B cell (primary cell): ENCODE measurements around the gene ASPN. TPM values are rescaled to one million over a fixed set of nuclear protein-coding genes. Genes with fewer than 3 reads are reported as not detected.

Experiments used
- ATAC-seq: fragments of 200-7000 bp; cut with Tn5 transposase; one replicate; pipeline ENCODE4 v1.10.0; 2021; ENCODE audit warnings: low read depth, mild to moderate bottlenecking, moderate number of reproducible peaks, moderate library complexity
- CTCF ChIA-PET: fragments of 350-600 bp; sonication (Branson Sonifier 250); formaldehyde crosslinking; loops from one replicate; lab custom pipeline; 2021; ENCODE audit warnings: antibody characterized with exemption, inconsistent platforms; lab: Charles Lee
- POLR2A ChIA-PET: fragments of 350-600 bp; sonication (Branson Sonifier 250); formaldehyde crosslinking; loops from one replicate; lab custom pipeline; 2021; ENCODE audit warnings: antibody characterized with exemption; lab: Charles Lee
- DNase-seq: peaks from one replicate; pipeline ENCODE4 v3.0.0; 2013
- H2AFZ ChIP-seq: 2 replicates; pipeline ENCODE4 v1.6.1; 2012; ENCODE audit warnings: mild to moderate bottlenecking, low read depth, low read length; ENCODE audit not compliant: insufficient read depth, poor library complexity, severe bottlenecking
- H3K27ac ChIP-seq, 2 donors: 1 replicate in 1 of 2; 2 replicates in 1 of 2; pipeline ENCODE4 v1.5.1; 2012 to 2013; ENCODE audit warnings: low read length in 2 of 2, mild to moderate bottlenecking in 2 of 2, moderate library complexity in 1 of 2
- H3K27me3 ChIP-seq, 4 experiments: fragments of 200-600 bp in 1 of 4; sonication (generic) in 1 of 4; replicated peaks in 1 of 4; 1 replicate in 2 of 4; 2 replicates in 2 of 4; pipeline versions ENCODE4 v1.6.1 to v1.7.0; 2013 to 2016; ENCODE audit warnings: low read length in 3 of 4, mild to moderate bottlenecking in 2 of 4, mixed read lengths in 1 of 4, moderate library complexity in 1 of 4; ENCODE audit not compliant: insufficient read depth in 4 of 4, control insufficient read depth in 3 of 4; ENCODE audit errors: control extremely low read depth in 1 of 4
- H3K36me3 ChIP-seq, 2 experiments: replicated peaks in 1 of 2; 1 replicate in 1 of 2; 2 replicates in 1 of 2; pipeline versions ENCODE4 v1.6.1 to v1.7.1; 2013; ENCODE audit warnings: low read length in 1 of 2; ENCODE audit not compliant: insufficient read depth in 2 of 2, control insufficient read depth in 1 of 2; ENCODE audit errors: control extremely low read depth in 1 of 2, extremely low read depth in 1 of 2
- H3K4me1 ChIP-seq, 2 donors: fragments of 200-600 bp in 1 of 2; sonication (generic) in 1 of 2; 1 replicate in 1 of 2; 2 replicates in 1 of 2; pipeline versions ENCODE4 v1.5.1 to v1.6.1; 2013 to 2017; ENCODE audit warnings: low read length in 2 of 2; ENCODE audit not compliant: control insufficient read depth in 2 of 2, insufficient read depth in 2 of 2
- H3K4me2 ChIP-seq: replicated peaks from 2 replicates; pipeline ENCODE3; 2012; ENCODE audit warnings: mild to moderate bottlenecking, low read depth, low read length; ENCODE audit not compliant: poor library complexity, severe bottlenecking
- H3K4me3 ChIP-seq, 5 experiments: fragments of 200-600 bp in 1 of 5; sonication (generic) in 1 of 5; 1 replicate in 3 of 5; 2 replicates in 2 of 5; pipeline versions ENCODE4 v1.5.1 to v1.7.0; 2011 to 2016; ENCODE audit warnings: low read length in 4 of 5, mild to moderate bottlenecking in 4 of 5, low read depth in 2 of 5, control low read depth in 1 of 5, moderate library complexity in 1 of 5; ENCODE audit not compliant: insufficient read depth in 1 of 5; ENCODE audit errors: control extremely low read depth in 1 of 5, extremely low read depth in 1 of 5
- H3K79me2 ChIP-seq: fragments of 200-600 bp; sonication (generic); one replicate; pipeline ENCODE4 v1.6.0; 2016; ENCODE audit warnings: low read length; ENCODE audit not compliant: control insufficient read depth, insufficient read depth
- H3K9ac ChIP-seq: fragments of 200-600 bp; sonication (generic); 2 replicates; pipeline ENCODE4 v1.6.1; 2017; ENCODE audit warnings: mild to moderate bottlenecking, low read length, moderate library complexity
- H3K9me3 ChIP-seq, 3 donors: one replicate each; pipeline versions ENCODE4 v1.6.1 to v1.7.1; 2013; ENCODE audit warnings: low read length in 2 of 3; ENCODE audit not compliant: control insufficient read depth in 2 of 3, insufficient read depth in 1 of 3; ENCODE audit errors: control extremely low read depth in 1 of 3
- H4K20me1 ChIP-seq: 2 replicates; pipeline ENCODE4 v1.6.0; 2012; ENCODE audit warnings: mild to moderate bottlenecking, low read length; ENCODE audit not compliant: insufficient read depth, control insufficient read depth, poor library complexity, severe bottlenecking
- H3K27ac Mint-ChIP-seq: one replicate; pipeline ENCODE4 v1.8.0; 2021; ENCODE audit warnings: mixed read lengths
- H3K27me3 Mint-ChIP-seq: one replicate; pipeline ENCODE4 v1.8.0; 2021; ENCODE audit warnings: mixed read lengths
- H3K4me1 Mint-ChIP-seq: one replicate; pipeline ENCODE4 v1.8.0; 2021; ENCODE audit warnings: mixed read lengths
- H3K4me3 Mint-ChIP-seq: one replicate; pipeline ENCODE4 v1.8.0; 2021; ENCODE audit warnings: mixed read lengths
- H3K9me3 Mint-ChIP-seq: one replicate; pipeline ENCODE4 v1.8.0; 2022; ENCODE audit warnings: mixed read lengths; ENCODE audit not compliant: insufficient read depth
- CTCF ChIP-seq: fragments of 200-600 bp; IDR thresholded peaks from one replicate; pipeline ENCODE4 v1.8.0; 2022; ENCODE audit warnings: antibody characterized with exemption, mild to moderate bottlenecking
- EZH2 ChIP-seq: IDR thresholded peaks from 2 replicates; pipeline ENCODE4 v1.6.1; 2012; ENCODE audit warnings: borderline replicate concordance, low read depth, mild to moderate bottlenecking, moderate library complexity, low read length; ENCODE audit not compliant: insufficient read depth, poor library complexity, severe bottlenecking
- WGBS: methylation state at CpG from one replicate; pipeline ENCODE4 v1.1.5; 2013; ENCODE audit warnings: missing lambda C conversion rate; ENCODE audit not compliant: insufficient coverage; 5-methylcytosine and 5-hydroxymethylcytosine counted together
- intact Hi-C: fragments of 100-400 bp; cut with micrococcal nuclease; formaldehyde crosslinking; loops from one replicate; pipeline ENCODE4 v1.10.0; 2022
- polyA plus RNA-seq: library from polyadenylated mRNA; depleted of rRNA; stranded (reverse); fragments of >200 nt; gene quantifications from 2 replicates; pipeline ENCODE4 v1.2.3, GENCODE V29; 2012
- total RNA-seq, 2 donors: library from RNA; stranded (reverse); fragments of 120-200 nt in 1 of 2; gene quantifications; 1 replicate in 1 of 2; 2 replicates in 1 of 2; pipeline versions ENCODE4 v1.2.3 to v1.2.4, GENCODE V29; 2013 to 2022

ASPN gene
- total and polyA plus RNA-seq, 2 donors (not counting 1 experiment from before 2014, with no cell fraction given): not detected

DNA sequence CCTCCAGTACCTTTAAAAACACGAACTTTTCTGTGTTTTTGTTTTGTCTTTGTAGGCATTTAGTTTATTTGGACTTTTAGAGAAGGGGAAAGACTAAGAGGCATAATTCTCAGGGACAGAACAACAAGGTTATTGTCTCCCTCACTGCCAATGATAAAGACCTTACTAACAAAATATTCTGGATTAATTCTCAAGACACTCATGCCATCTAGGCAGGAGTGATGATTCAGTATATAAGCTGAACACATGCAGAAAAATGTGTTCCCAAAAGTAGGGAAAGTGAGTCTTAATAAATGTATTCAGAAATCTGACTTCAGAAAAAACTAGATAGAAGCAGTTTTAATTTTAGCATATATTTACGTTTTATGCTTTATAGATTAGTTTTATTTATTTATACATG lies 17.4 kb upstream of the ASPN start:
- intact Hi-C loops: no loop called here
- Histone ChIP-seq H3K79me2 (no peaks in the 10 kb centered on the region), H3K9me3 (no peaks in the 10 kb centered on the region), H3K36me3 (no peaks in the 10 kb centered on the region), H3K4me1 (no peaks in the 10 kb centered on the region), H3K27me3 (no peaks in the 10 kb centered on the region), H2AFZ (no peak overlapping the region), H3K27ac (no peak overlapping the region), H3K4me3 (no peak overlapping the region), H4K20me1 (no peaks in the 10 kb centered on the region), H3K9ac (no peak overlapping the region), H3K4me2 (no peak overlapping the region)
- no peaks in the 10 kb centered on the region for H3K4me1 Mint-ChIP-seq
- no CpG with 5 or more reads among the region's 2 CpGs for WGBS
- CTCF ChIA-PET: no interaction called here
- no peak overlapping the region for H3K4me3 Mint-ChIP-seq
- H3K9me3 Mint-ChIP-seq: no peaks in the 10 kb centered on the region
- H3K27me3 Mint-ChIP-seq: no peaks in the 10 kb centered on the region
- DNase-seq (no peak), ATAC-seq (no peak)
- TF ChIP-seq EZH2 (no peak), CTCF (no peak)
- POLR2A ChIA-PET: no interaction called here
- no peak overlapping the region for H3K27ac Mint-ChIP-seq

DNA sequence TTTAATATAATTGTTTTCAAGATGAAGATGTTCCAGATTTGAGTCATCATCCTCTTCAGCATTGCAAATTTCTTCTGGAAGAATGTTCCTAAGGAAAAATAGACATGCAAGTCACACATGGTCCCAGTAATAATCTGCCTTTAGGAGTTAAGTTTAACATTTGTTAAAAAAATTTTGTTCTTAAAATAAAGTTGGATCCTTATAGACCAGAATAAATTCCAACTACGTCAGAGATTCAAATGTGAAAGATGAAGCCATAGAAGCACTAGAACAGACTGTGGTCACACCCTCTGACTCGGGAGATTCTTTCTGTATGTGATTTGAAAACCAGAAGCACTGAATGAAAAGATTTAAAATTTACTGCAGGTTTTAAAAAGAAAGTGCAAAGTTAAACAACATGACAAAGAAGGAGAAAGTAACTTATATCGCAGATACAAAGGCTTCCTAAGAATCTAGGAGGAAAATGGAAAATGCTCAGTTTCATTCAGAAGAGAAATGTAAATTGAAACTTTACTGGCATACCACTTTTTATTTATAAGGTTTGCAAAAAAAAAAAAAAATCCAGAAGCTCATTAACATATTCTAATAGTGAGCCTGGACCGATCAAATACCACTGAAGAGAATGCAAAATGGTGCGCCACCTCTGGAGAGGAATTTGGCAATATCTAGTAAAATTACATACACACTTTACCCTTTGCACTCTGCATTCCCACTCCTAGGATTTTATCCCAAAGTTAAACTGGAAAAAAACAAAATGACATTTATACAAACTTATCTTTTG lies 14.3 kb upstream of the ASPN start:
- whole genome bisulfite sequencing: no CpG with 5 or more reads among the region's 5 CpGs
- TF ChIP-seq CTCF: no peak
- no peak for TF ChIP-seq EZH2
- intact Hi-C loops: no loop called here
- no peaks in the 10 kb centered on the region for H3K36me3 ChIP-seq
- no peak overlapping the region for H3K4me3 ChIP-seq
- ChIA-PET POLR2A (no interaction called here), CTCF (no interaction called here)
- no peak overlapping the region for H3K9ac ChIP-seq
- H4K20me1 ChIP-seq: no peaks in the 10 kb centered on the region
- ATAC-seq: no peak
- no peak overlapping the region for H3K4me2 ChIP-seq
- no peaks in the 10 kb centered on the region for H3K4me1 ChIP-seq
- DNase-seq: no peak
- no peaks in the 10 kb centered on the region for H3K27me3 ChIP-seq
- Mint-ChIP-seq H3K27ac (no peak overlapping the region), H3K9me3 (no peaks in the 10 kb centered on the region), H3K4me3 (no peak overlapping the region), H3K4me1 (no peaks in the 10 kb centered on the region), H3K27me3 (no peaks in the 10 kb centered on the region)
- H3K27ac ChIP-seq: no peak overlapping the region
- H3K9me3 ChIP-seq: no peaks in the 10 kb centered on the region
- no peaks in the 10 kb centered on the region for H3K79me2 ChIP-seq
- H2AFZ ChIP-seq: no peak overlapping the region
